Kidney (tissue), 14 donors: ENCODE measurements around the gene UBE2G2. TPM values are rescaled to one million over a fixed set of nuclear protein-coding genes. Genes with fewer than 3 reads are reported as not detected.

Source experiments
- DNase-seq, 5 donors: peaks; one replicate each; pipeline ENCODE4 v3.0.0-alpha.2; 2013 to 2020
- FAIRE-seq: peaks from 2 replicates; lab custom pipeline; 2012; peaks lifted over from hg19 to GRCh38; lab: Jason Lieb, UNC
- H3K27ac ChIP-seq, 2 donors: one replicate each; pipeline ENCODE4 v1.7.0; 2013; ENCODE audit warnings: low read depth in 2 of 2, low read length in 2 of 2, inconsistent platforms in 1 of 2
- H3K27me3 ChIP-seq: one replicate; pipeline ENCODE4 v1.7.1; 2013; ENCODE audit warnings: low read length, inconsistent platforms; ENCODE audit not compliant: control insufficient read depth, insufficient read depth
- H3K36me3 ChIP-seq, 3 donors: one replicate each; pipeline versions ENCODE4 v1.7.0 to v1.7.1; 2013; ENCODE audit warnings: low read length in 3 of 3, control low read depth in 1 of 3, inconsistent platforms in 1 of 3; ENCODE audit not compliant: insufficient read depth in 3 of 3, control insufficient read depth in 2 of 3
- H3K4me1 ChIP-seq, 3 donors: one replicate each; pipeline versions ENCODE4 v1.7.0 to v1.7.1; 2013; ENCODE audit warnings: low read length in 3 of 3, inconsistent platforms in 1 of 3, low read depth in 1 of 3; ENCODE audit not compliant: control insufficient read depth in 2 of 3, insufficient read depth in 2 of 3
- H3K4me3 ChIP-seq, 3 donors: one replicate each; pipeline versions ENCODE4 v1.7.0 to v1.8.1; 2013; ENCODE audit warnings: low read length in 3 of 3, control low read depth in 1 of 3, inconsistent platforms in 1 of 3
- H3K9ac ChIP-seq, 3 donors: one replicate each; pipeline versions ENCODE4 v1.7.0 to v1.7.1; 2013; ENCODE audit warnings: low read length in 3 of 3, control low read depth in 1 of 3, inconsistent platforms in 1 of 3
- H3K9me3 ChIP-seq, 3 donors: one replicate each; pipeline versions ENCODE4 v1.7.0 to v1.7.1; 2013; ENCODE audit warnings: low read length in 3 of 3, control low read depth in 1 of 3, inconsistent platforms in 1 of 3; ENCODE audit not compliant: control insufficient read depth in 2 of 3, insufficient read depth in 1 of 3
- CTCF ChIP-seq: IDR thresholded peaks from 3 replicates; pipeline ENCODE4 v1.5.1; 2012; ENCODE audit warnings: mild to moderate bottlenecking, moderate library complexity, borderline replicate concordance; ENCODE audit not compliant: insufficient read depth; ENCODE audit errors: extremely low read depth
- intact Hi-C: fragments of 100-400 bp; cut with DNase I; formaldehyde crosslinking; loops from one replicate; pipeline ENCODE4 v1.11.1; 2022
- polyA plus RNA-seq: library from polyadenylated mRNA; stranded (reverse); fragments of 350-450 nt; fragmentation: Illumina TruSeq; extraction: RNeasy Lipid Tissue Mini Kit (QIAGEN cat#74804); gene quantifications from one replicate; pipeline ENCODE4 v1.2.3, GENCODE V29; 2014; ENCODE audit warnings: low read depth, low replicate concordance; ENCODE audit not compliant: insufficient read depth
- total RNA-seq: library from RNA; stranded (reverse); fragmentation: NEBNext Ultra II Directional; extraction: Animal tissue kit (Norgen Biotek cat#: 25700); gene quantifications from one replicate; pipeline ENCODE4 v1.2.1, GENCODE V29; 2021
- donor health status: control.
- donor health status: control.
- donor health status: control.
- donor health status: control.
- donor health status: control.
- donor health status: DM: yes; HTN: yes; CAD: no.
- donor health status: Normal renal cell carcinoma (clear cell type).

UBE2G2 gene
- total and polyA plus RNA-seq, 2 donors from 2014 or later, result 39.4 to 86.0 TPM

- FAIRE-seq (no peak), DNase-seq (no peak)
- Histone ChIP-seq H3K4me3 (no peak overlapping the region), H3K9me3 (peaks cover 0 to 13% (median 0%) of the 10 kb centered on the region in 3 donors), H3K27me3 (no peaks in the 10 kb centered on the region), H3K36me3 (no peaks in the 10 kb centered on the region), H3K9ac (no peak overlapping the region), H3K4me1 (peaks cover 0 to 2% (median 0%) of the 10 kb centered on the region in 3 donors), H3K27ac (no peak overlapping the region)
- TF ChIP-seq CTCF, result no peak
- intact Hi-C loops, result no loop called here
Observed at GRCh38 chr21:44822484-44823178, 21.0 kb upstream of the UBE2G2 start.

- Histone ChIP-seq H3K4me3 (no peak overlapping the region), H3K9ac (no peak overlapping the region), H3K4me1 (peaks cover 0 to 9% (median 0%) of the 10 kb centered on the region in 3 donors), H3K27ac (no peak overlapping the region), H3K36me3 (no peaks in the 10 kb centered on the region), H3K27me3 (no peaks in the 10 kb centered on the region), H3K9me3 (peaks cover 0 to 13% (median 0%) of the 10 kb centered on the region in 3 donors)
- DNase-seq, result no peak
- no peak for TF ChIP-seq CTCF
- FAIRE-seq, result no peak
- intact Hi-C loops, result no loop called here
Observed at GRCh38 chr21:44820851-44821250, 19.2 kb upstream of the UBE2G2 start.

GRCh38 chr21:44819283-44820243 is 17.9 kb upstream of the UBE2G2 start:
- H3K27me3 ChIP-seq, result no peaks in the 10 kb centered on the region
- no peak overlapping the region for H3K27ac ChIP-seq
- TF ChIP-seq CTCF, result no peak
- H3K9me3 ChIP-seq, result peaks cover 0 to 13% (median 0%) of the 10 kb centered on the region in 3 donors
- no peak overlapping the region for H3K9ac ChIP-seq
- H3K4me1 ChIP-seq, result peaks cover 0 to 9% (median 0%) of the 10 kb centered on the region in 3 donors
- DNase-seq (no peak), FAIRE-seq (no peak)
- no peaks in the 10 kb centered on the region for H3K36me3 ChIP-seq
- intact Hi-C loops, result no loop called here
- no peak overlapping the region for H3K4me3 ChIP-seq
